Dedifferentiated amniotic fluid mesenchymal stem cell (primary cell): Measurements from ENCODE around the gene C2CD3.
A peak's percentile ranks its signal among the peaks of the same experiment; 100 is the strongest.

ENCODE experiments used
- DNase-seq: peaks from one replicate; pipeline ENCODE4 v3.0.0-alpha.2; 2016; ENCODE audit errors: extremely low spot score

C2CD3 gene

DNA sequence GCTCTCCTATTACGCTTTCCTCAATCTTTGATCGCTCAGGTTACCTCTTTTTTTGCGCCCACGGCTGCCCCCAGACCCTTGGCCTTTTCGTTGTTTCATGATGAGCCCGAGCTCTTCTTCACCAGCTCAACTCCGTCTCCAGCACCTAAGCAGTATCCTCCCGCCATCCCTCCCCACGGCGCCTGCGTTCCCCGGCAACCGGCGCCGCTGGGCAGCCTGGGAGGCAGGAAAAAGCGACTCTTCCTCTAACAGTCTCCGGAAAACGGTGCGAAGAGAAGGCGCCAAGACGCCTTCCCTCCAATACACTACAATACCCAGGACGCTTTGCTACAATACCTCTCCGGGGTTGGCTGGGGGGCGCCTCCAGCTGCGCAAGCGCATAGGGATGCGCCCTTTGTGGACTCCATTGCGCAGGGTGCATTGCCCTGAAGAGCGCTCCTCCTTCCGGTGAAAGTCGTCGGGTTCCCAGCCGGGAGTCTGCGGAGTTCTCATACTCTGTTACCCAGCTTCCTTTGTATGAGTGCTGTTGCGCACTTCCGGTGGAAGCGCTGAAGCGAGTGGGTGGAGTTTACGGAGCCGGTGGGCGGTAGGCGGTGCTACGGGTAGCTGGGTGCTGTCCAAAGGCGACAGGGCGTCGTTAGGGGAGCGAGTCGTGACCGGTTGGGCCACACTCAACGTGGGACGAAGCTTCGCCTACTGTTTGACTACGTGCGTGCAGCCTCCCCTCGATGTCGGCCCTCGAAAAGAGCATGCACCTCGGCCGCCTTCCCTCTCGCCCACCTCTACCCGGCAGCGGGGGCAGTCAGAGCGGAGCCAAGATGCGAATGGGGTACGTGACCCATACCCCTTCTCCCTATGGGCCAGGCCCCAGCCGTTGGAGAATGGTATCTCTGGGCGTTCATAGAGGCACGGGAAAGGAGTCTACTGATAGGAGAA is at the start of gene C2CD3, which contains the start of gene PPME1:
Gene C2CD3, minus strand, starts transcription at position 309 of the 936 bp plus-strand sequence. Its CDS starts 210 bp downstream, at position 99.
Gene PPME1, plus strand, starts transcription at position 596 of the 936 bp plus-strand sequence. Its CDS starts 133 bp downstream, at position 729.
- peak; percentile 100 for DNase-seq

- DNase-seq = no peak
These were observed 49.6 kb upstream of the C2CD3 start for GRCh38 chr11:74220376-74220775.

DNA sequence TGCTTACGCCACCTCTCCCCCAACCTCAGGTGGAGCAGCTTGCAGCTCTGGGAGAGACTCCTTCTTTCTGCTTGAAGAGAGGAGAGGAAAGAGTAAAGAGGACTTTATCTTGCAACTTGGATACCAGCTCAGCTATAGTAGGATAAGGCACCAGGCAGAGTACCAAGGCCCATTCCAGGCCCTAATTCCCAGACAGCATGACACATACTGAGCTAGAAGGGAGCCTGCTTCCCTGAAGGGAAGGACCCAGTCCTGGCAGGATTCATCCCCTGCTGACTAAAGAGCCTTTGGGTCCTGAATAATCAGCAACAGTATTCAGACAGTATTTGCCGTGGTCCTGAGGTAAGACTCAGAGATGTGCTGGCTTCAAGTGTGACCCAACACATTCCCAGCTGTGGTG is 41.7 kb upstream of the C2CD3 start:
- no peak for DNase-seq

DNA sequence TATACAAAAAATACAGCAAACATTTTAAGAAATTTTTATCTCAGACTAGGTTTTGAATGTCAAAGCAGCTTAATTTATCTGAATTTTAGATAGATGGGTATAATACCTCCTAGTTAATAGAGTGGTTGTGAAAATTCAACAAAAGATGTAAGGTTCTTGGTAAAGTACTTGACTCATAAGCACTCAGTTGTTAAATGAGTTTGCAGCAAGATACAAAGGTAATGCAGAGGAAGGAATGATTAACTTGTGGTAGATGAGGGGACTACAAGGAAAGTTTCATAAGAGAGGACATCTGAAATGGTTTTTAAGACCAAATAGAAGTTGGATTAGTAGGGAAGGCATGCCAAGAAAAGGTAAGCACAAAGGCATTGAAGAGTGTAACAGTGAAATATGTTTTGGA is 37.7 kb upstream of the C2CD3 start:
- no peak for DNase-seq

GRCh38 chr11:74206746-74207145 is 35.9 kb upstream of the C2CD3 start:
- no peak for DNase-seq

DNA sequence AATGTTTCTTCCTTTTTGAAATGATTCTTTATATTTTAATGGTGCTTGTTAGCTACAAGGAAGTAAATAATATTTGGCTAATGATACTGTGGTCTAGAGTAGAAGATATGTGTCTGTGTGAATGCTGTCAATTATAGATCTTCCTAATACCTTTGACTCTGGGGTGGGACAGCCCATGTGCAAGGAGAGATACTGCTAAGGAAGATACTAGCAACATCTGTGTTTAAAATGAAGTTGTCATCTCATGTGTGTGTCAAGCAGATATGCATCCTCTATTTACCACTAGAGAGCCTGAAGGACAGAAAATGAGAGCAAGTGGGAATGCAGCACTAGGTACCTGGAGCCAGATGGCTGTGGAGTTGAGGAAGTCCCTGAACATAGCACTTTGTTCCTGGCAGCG is 34.4 kb upstream of the C2CD3 start:
- DNase-seq = no peak

DNA sequence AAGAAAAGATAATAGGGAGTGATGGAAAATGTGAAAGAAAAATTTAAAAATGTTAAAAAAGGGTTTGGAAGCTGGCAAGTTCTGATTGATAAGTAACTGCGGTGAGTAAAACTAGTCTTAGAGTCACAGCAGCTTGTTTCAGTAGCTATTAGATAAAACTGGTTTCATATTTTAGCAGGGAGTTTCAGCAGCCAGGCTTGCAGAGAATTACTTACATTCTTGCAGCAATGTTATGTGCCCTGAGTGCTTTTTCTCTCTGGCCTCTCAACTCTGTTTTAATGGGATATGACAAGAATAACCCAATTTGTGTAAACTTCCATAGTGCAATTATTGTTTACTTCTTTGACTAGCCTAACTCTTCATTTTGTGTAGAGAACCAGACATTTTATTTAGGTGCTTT is 33.9 kb upstream of the C2CD3 start:
- DNase-seq = peak; percentile 80

DNA sequence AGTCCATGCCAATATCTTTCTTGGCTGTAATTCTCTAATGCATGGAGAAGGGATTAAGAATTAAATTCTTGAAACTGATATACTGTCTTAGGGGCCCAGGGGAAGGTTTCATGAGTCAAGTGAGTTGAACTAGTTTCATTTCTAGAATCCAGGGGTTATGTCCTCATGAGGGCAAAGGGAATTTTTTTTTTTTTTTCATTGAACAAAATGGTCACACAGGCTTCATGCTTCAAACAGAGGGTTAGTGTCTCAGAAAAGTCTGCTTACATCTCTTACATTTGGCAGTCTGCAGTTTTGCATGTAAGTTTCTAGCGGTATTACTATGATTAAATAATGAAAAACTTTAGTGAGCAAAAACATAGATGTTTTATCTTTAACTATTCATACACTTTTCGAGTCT is 33.2 kb upstream of the C2CD3 start:
- DNase-seq = no peak

DNA sequence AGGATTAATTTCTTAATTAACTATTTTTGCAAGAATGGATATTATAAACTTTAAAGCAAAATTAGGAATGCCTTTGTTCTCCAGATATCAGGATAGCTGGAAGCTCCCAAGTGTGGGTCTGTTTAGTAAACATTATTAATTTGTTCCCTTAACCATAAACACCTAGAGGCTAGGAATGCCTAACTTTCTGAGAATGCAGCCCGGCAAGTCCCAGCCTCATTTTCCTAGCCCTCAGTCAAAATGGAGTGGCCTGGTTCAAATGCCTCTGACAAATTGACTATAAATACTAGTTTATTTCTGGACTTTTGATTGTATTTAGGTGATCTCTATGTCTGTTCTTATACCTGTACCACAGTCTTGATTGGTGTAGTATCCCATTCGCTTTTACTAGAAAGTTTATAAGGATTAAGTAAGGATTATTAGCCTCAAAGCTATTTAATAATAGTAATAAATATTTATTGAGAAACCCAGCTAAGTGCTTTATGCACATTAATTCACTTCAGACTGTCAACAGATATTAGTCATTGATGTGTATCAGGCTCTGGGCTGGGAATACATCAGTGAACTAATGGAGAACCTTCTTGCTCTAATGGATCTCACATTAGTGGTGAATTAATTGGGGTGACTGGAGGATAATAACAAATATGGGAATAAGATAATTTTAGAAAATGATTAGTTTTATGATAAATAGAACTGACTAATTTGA is 26.1 kb upstream of the C2CD3 start:
- no peak for DNase-seq

- DNase-seq = no peak
These were observed 25.0 kb upstream of the C2CD3 start for GRCh38 chr11:74195828-74196227.

- peak; percentile 21 for DNase-seq
These were observed 14.9 kb upstream of the C2CD3 start for GRCh38 chr11:74185695-74186094.

- no peak for DNase-seq
These were observed 14.5 kb upstream of the C2CD3 start for GRCh38 chr11:74185285-74185684.

DNA sequence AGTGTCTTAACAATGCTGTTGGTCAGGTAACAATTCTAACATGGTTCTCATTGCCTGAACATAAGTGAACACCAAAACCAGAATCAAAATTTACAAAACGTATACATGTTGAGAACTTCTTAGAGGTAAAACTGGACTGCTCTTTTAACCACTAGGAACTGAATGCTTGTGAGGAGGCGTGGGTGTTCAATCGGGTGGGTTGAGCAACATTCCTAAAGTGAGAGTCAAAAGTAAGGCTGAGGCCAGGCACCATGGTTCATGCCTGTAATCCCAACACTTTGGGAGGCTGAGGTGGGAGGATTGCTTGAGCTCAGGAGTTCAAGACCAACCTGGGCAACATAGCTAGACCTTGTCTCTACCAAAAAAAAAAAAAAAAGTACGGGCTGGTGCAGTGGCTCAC is 11.8 kb upstream of the C2CD3 start:
- no peak for DNase-seq

GRCh38 chr11:74179234-74180052 is 8.6 kb upstream of the C2CD3 start:
- no peak for DNase-seq

DNA sequence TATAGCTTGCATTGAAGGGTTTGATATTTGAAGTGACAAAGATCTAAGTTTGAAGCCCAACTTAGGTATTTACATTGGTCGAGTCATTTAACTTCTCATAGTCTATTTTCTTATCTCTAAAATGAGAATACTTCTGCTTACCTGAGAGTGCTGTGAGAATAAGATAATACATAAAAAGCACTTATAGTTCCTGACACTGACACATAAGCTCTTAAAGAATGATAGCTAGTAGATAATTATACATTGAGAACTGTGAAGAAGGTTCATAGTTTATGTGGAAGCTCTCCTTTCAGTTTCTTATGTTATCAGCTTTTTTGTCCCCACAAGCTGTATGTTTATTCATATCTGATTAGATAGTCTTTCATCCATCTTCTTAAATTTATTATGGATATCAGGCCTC is 5.1 kb upstream of the C2CD3 start:
- DNase-seq = no peak

DNA sequence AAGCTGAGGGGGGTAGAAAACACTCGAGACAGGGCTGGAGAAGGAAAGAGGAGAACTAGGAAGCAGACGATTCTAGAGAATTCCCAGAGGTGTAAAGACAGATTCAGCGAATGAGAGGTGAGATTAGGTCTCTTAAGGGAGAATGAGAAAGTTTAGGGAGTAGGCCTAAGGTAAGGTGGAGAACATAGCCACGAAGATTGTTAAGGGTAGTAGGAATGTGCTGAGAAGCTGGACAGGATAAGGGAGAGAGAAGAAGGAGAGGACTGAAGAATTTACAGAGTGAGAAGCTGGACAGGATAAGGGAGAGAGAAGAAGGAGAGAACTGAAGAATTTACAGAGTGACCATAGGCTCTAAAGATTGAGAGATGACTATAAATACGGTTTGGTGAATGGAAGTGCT is 1.2 kb upstream of the C2CD3 start:
- DNase-seq = no peak

GRCh38 chr11:74171630-74171968 is 797 bp upstream of the C2CD3 start:
- DNase-seq = no peak

- no peak for DNase-seq
These were observed 904 bp downstream of the C2CD3 start for GRCh38 chr11:74169738-74170458.

DNA sequence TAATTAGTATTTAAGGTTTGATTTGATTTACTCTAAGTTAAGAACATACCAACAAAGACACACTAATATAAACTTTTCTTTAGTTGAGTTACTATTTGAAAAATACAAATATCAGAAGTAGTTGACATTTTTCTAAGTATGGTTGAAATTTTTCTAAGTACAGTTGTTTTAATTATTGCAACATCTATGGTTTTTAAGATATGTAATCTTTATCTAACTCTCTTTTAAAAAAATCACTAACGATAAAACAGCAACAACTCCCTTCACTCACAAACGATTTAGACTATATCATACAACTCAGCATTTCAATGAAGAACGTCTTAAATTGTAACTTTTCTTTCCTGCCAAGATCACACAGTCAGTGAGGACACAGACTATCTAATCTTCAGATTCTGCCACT is 2.0 kb downstream of the C2CD3 start:
- DNase-seq = no peak

DNA sequence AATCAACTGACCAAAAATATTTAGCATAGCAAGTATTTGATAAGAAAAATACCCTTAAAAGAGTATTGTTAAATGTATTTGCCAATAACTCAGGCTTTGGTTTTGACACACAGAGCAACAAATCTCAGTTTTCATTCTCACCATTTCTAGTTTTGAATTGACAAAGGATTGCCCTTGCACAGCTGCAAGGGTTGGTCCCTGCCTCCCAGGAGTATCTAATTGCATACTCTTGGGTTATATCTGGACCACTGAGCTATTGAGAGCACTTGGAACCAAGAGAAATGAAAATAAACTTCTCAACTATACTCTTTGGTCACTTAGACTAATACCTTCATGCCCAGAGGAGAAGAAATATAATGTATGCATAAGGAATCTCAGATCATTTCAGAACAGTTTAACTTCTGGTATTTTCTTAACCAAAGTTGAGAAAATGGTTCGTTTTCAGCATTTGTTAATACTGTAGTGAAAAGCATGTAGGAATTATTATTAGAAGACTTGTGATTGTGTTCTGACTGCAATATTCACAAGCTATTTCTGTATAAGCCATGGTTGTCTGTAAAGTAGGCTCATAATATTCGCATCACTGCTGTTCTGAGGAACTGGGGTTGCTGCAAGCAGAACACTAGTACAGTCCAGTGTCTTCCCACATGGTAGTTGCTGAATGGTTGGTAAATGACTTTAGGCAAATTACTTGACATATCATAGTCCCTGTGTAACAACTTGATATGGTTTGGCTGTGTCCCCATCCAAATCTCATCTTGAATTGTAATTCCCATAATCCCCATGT is 7.9 kb downstream of the C2CD3 start:
- no peak for DNase-seq

DNA sequence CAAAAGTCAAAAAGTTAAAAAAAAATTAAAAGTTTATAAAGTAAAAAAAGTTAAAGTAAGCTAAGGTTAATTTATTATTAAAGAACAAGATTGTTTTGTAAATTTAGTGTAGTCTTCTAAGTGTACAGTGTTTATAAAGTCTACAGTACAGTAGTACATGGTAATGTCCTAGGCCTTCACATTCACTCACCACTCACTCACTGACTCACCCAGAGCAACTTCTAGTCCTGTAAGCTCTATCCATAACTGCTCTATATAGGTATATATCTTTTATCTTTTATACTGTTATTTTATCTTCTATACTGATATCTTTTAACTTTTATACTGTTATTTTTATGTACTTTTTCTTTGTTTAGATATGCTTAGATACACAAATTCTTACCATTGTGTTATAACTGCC is 11.2 kb downstream of the C2CD3 start:
- DNase-seq = no peak
